ENCODE data around the gene DNAJC12. TPM values are rescaled to one million over a fixed set of nuclear protein-coding genes. Genes with fewer than 3 reads are reported as not detected.

Gene DNAJC12
- total and polyA plus RNA-seq, 4 donors, result 1.2 to 6.4 (median 1.5) TPM

- ATAC-seq (ENCODE audit: insufficient read depth, low FRiP score), result no peak
- 93 to 98% methylated on average over 7 of the region's 7 CpGs for WGBS, 2 donors
- no peak overlapping the region for H3K27ac ChIP-seq (ENCODE audit: low read depth in 1 of 2, low read length in 1 of 2)
- no peaks in the 10 kb centered on the region for H3K36me3 ChIP-seq (ENCODE audit: control insufficient read depth in 4 of 4, insufficient read depth in 4 of 4, low read length in 4 of 4)
- H3K9ac ChIP-seq (ENCODE audit: insufficient read depth in 1 of 2, low read length in 2 of 2), result no peak overlapping the region
- peaks cover 0 to 3% (median 0%) of the 10 kb centered on the region in 5 donors for H3K4me1 ChIP-seq (ENCODE audit: control insufficient read depth in 5 of 5, insufficient read depth in 5 of 5, low read length in 5 of 5)
- H3K4me3 ChIP-seq, result no peak overlapping the region
- no peaks in the 10 kb centered on the region for H3K9me3 ChIP-seq (ENCODE audit: control insufficient read depth in 4 of 4, insufficient read depth in 3 of 4, low read length in 3 of 4)
- TF ChIP-seq, protein P1, sequence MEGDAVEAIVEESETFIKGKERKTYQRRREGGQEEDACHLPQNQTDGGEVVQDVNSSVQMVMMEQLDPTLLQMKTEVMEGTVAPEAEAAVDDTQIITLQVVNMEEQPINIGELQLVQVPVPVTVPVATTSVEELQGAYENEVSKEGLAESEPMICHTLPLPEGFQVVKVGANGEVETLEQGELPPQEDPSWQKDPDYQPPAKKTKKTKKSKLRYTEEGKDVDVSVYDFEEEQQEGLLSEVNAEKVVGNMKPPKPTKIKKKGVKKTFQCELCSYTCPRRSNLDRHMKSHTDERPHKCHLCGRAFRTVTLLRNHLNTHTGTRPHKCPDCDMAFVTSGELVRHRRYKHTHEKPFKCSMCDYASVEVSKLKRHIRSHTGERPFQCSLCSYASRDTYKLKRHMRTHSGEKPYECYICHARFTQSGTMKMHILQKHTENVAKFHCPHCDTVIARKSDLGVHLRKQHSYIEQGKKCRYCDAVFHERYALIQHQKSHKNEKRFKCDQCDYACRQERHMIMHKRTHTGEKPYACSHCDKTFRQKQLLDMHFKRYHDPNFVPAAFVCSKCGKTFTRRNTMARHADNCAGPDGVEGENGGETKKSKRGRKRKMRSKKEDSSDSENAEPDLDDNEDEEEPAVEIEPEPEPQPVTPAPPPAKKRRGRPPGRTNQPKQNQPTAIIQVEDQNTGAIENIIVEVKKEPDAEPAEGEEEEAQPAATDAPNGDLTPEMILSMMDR (IDR thresholded peaks at IDR 0.05; ENCODE audit: control extremely low read depth, extremely low read depth), result no peak
- no peaks in the 10 kb centered on the region for H3K27me3 ChIP-seq (ENCODE audit: control insufficient read depth in 3 of 3, insufficient read depth in 3 of 3, low read length in 2 of 3)
- DNase-seq, result no peak
Observed at GRCh38 chr10:67760272-67760671, 77.7 kb downstream of the DNAJC12 start.

Small RNA genes within 50 kb of the gene (small RNA-seq; reads per million reads assigned to genes)
- gene RN7SL394P (ENCODE audit: low replicate concordance) (not detected), gene RNU6-1250P (ENCODE audit: low replicate concordance) (not detected), gene RNU6-523P (ENCODE audit: low replicate concordance) (not detected)

Other genes starting within 250 kb of the DNAJC12 start
- 10 to 100 TPM in 1 of 2 donors, under 1 TPM in 1; 0.03 to 39.8 TPM for gene CTNNA3, start 142.0 kb downstream of the DNAJC12 start, total RNA-seq
- gene CTNNA3, start 142.0 kb downstream of the DNAJC12 start, polyA plus RNA-seq, result under 1 TPM; under 0.01 to 0.16 TPM
- gene SIRT1, start 46.5 kb upstream of the DNAJC12 start, total RNA-seq, result 10 to 100 TPM; 15.7 to 37.0 TPM
- gene SIRT1, start 46.5 kb upstream of the DNAJC12 start, polyA plus RNA-seq, result 10 to 100 TPM in 1 of 2 donors, 1 to 10 TPM in 1; 8.7 to 11.0 TPM
- gene HERC4, start 237.1 kb upstream of the DNAJC12 start, total RNA-seq, result 100 to 1,000 TPM in 1 of 2 donors, 10 to 100 TPM in 1; 45.7 to 162 TPM
- gene HERC4, start 237.1 kb upstream of the DNAJC12 start, polyA plus RNA-seq, result 10 to 100 TPM; 16.3 to 19.3 TPM

All from lung (tissue), 13 donors.